ENCODE results near the gene NLRC3.
"Not testable (repeated sequence)": the region's sequence is repeated elsewhere in the genome, so short reads cannot be mapped to it uniquely, and the experiment has no call there.

NLRC3 gene

DNA sequence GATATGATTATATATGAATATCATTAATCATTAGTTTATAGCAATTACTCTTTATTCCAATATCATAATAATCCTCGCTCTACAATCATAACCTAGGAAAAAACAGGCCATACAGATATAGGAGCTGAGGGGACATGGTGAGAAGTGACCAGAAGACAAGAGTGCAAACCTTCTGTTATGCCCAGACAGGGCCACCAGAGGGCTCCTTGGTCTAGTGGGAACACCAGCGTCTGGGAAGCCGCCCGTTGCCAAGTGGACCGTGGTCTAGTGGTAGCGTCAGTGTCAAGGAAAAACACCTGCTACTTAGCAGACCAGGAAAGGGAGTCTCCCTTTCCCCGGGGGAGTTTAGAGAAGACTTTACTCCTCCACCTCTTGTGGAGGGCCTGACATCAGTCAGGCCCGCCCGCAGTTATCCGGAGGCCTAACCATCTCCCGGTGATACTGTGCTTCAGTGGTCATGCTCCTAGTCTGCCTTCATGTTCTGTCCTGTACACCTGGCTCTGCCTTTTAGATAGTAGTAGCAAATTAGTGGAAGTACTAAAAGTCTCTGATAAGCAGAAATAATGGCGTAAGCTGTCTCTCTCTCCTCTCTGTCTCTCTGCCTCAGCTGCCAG lies 49.9 kb downstream of the NLRC3 start:
- CTCF ChIA-PET, result interaction anchor here (0.5 to 2.2 kb wide), 6 partner anchors 14 to 963 kb away, joined by 3 to 6 read pairs (median 4); no protein-coding TSS in a partner anchor
- H3K4me1 ChIP-seq (ENCODE audit: control insufficient read depth, insufficient read depth, low read length); H3K4me3 ChIP-seq (ENCODE audit: low read depth, low read length); H3K9me3 ChIP-seq (ENCODE audit: control insufficient read depth, insufficient read depth, low read depth, low read length); H3K27ac ChIP-seq (ENCODE audit: extremely low read depth, low read depth, low read length); POLR2A ChIA-PET: not testable (repeated sequence)
- H3K36me3 ChIP-seq (ENCODE audit: control insufficient read depth in 2 of 2, insufficient read depth in 1 of 2, low read length in 2 of 2), result peaks cover 14 to 78% of the 10 kb centered on the region in 2 experiments; a peak in 2 of 3 replicates
- TF ChIP-seq ZNF654 (tag by site-specific recombination; IDR thresholded peaks at IDR 0.05; ENCODE audit: low read depth), result peak; percentile 50

DNA sequence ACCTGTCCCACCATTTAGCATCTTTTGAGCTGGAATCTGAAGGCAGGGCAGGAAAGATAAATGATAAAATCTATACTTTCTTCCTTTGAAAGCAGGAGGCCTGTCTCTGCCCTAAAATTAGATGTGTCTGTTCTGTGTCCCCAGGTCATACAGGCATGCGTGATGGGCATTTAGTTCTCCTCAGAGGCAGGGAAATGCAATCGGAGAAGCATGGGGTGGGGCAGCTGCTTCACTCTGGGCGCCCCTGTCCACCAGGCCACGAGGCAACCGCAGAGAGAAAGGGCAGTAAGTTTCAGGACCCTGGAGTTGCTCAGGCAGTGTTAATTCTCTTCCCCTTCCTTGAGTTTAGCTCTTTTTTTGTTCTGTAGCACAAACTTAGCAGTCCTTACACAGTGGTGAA lies 51.3 kb downstream of the NLRC3 start:
- H3K4me3 ChIP-seq (ENCODE audit: low read depth, low read length), result no peak overlapping the region
- peaks cover 10 to 72% of the 10 kb centered on the region in 2 experiments; a peak in 2 of 3 replicates for H3K36me3 ChIP-seq (ENCODE audit: control insufficient read depth in 2 of 2, insufficient read depth in 1 of 2, low read length in 2 of 2)
- no peak overlapping the region for H3K27ac ChIP-seq (ENCODE audit: extremely low read depth, low read depth, low read length)
- CTCF ChIA-PET, result interaction anchor here (0.7 to 1.1 kb wide), 4 partner anchors 11 to 1967 kb away, joined by 3 to 9 read pairs (median 4); no protein-coding TSS in a partner anchor
- no peaks in the 10 kb centered on the region for H3K9me3 ChIP-seq (ENCODE audit: control insufficient read depth, insufficient read depth, low read depth, low read length)
- POLR2A ChIA-PET, result interaction anchor here (0.8 kb wide), 1 partner anchor 125 kb away, joined by 3 read pairs; the partner anchor contains the start of genes ZNF174 and ZSCAN32
- no peaks in the 10 kb centered on the region for H3K4me1 ChIP-seq (ENCODE audit: control insufficient read depth, insufficient read depth, low read length)
- TF ChIP-seq, protein P1, sequence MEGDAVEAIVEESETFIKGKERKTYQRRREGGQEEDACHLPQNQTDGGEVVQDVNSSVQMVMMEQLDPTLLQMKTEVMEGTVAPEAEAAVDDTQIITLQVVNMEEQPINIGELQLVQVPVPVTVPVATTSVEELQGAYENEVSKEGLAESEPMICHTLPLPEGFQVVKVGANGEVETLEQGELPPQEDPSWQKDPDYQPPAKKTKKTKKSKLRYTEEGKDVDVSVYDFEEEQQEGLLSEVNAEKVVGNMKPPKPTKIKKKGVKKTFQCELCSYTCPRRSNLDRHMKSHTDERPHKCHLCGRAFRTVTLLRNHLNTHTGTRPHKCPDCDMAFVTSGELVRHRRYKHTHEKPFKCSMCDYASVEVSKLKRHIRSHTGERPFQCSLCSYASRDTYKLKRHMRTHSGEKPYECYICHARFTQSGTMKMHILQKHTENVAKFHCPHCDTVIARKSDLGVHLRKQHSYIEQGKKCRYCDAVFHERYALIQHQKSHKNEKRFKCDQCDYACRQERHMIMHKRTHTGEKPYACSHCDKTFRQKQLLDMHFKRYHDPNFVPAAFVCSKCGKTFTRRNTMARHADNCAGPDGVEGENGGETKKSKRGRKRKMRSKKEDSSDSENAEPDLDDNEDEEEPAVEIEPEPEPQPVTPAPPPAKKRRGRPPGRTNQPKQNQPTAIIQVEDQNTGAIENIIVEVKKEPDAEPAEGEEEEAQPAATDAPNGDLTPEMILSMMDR (tag by site-specific recombination; IDR thresholded peaks at IDR 0.05), result no peak
- TF ChIP-seq ZNF837 (tag by site-specific recombination; IDR thresholded peaks at IDR 0.05) (no peak), ZNF501 (tag by site-specific recombination; IDR thresholded peaks at IDR 0.05) (no peak), ZNF138 (tag by site-specific recombination; IDR thresholded peaks at IDR 0.05; ENCODE audit: borderline replicate concordance) (no peak), HOXC10 (CRISPR knock-in tag; IDR thresholded peaks at IDR 0.05) (no peak), ZNF302 (tag by site-specific recombination; IDR thresholded peaks at IDR 0.05; ENCODE audit: low read depth) (no peak), ZNF433 (tag by site-specific recombination; IDR thresholded peaks at IDR 0.05; ENCODE audit: low read depth) (no peak), KLF9 (tag by site-specific recombination; IDR thresholded peaks at IDR 0.05; ENCODE audit: low read depth) (no peak), GFI1B (tag by site-specific recombination; IDR thresholded peaks at IDR 0.05) (no peak), WT1 (tag by site-specific recombination; IDR thresholded peaks at IDR 0.05) (no peak), ZNF2 (tag by site-specific recombination; IDR thresholded peaks at IDR 0.05) (no peak), KLF10 (tag by site-specific recombination; IDR thresholded peaks at IDR 0.05) (no peak), ZNF394 (tag by site-specific recombination; IDR thresholded peaks at IDR 0.05; ENCODE audit: borderline replicate concordance) (no peak), ZEB2 (tag by site-specific recombination; IDR thresholded peaks at IDR 0.05) (no peak), ZFP3 (tag by site-specific recombination; IDR thresholded peaks at IDR 0.05; ENCODE audit: low read depth) (no peak)
- TF ChIP-seq, protein P2, sequence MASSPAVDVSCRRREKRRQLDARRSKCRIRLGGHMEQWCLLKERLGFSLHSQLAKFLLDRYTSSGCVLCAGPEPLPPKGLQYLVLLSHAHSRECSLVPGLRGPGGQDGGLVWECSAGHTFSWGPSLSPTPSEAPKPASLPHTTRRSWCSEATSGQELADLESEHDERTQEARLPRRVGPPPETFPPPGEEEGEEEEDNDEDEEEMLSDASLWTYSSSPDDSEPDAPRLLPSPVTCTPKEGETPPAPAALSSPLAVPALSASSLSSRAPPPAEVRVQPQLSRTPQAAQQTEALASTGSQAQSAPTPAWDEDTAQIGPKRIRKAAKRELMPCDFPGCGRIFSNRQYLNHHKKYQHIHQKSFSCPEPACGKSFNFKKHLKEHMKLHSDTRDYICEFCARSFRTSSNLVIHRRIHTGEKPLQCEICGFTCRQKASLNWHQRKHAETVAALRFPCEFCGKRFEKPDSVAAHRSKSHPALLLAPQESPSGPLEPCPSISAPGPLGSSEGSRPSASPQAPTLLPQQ (tag by site-specific recombination; IDR thresholded peaks at IDR 0.05), result no peak
- TF ChIP-seq, protein P3, sequence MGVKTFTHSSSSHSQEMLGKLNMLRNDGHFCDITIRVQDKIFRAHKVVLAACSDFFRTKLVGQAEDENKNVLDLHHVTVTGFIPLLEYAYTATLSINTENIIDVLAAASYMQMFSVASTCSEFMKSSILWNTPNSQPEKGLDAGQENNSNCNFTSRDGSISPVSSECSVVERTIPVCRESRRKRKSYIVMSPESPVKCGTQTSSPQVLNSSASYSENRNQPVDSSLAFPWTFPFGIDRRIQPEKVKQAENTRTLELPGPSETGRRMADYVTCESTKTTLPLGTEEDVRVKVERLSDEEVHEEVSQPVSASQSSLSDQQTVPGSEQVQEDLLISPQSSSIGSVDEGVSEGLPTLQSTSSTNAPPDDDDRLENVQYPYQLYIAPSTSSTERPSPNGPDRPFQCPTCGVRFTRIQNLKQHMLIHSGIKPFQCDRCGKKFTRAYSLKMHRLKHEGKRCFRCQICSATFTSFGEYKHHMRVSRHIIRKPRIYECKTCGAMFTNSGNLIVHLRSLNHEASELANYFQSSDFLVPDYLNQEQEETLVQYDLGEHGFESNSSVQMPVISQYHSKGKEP (tag by site-specific recombination; IDR thresholded peaks at IDR 0.05), result no peak
- TF ChIP-seq, protein P4, sequence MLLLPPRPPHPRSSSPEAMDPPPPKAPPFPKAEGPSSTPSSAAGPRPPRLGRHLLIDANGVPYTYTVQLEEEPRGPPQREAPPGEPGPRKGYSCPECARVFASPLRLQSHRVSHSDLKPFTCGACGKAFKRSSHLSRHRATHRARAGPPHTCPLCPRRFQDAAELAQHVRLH (tag by site-specific recombination; IDR thresholded peaks at IDR 0.05), result no peak
- TF ChIP-seq, protein P5, sequence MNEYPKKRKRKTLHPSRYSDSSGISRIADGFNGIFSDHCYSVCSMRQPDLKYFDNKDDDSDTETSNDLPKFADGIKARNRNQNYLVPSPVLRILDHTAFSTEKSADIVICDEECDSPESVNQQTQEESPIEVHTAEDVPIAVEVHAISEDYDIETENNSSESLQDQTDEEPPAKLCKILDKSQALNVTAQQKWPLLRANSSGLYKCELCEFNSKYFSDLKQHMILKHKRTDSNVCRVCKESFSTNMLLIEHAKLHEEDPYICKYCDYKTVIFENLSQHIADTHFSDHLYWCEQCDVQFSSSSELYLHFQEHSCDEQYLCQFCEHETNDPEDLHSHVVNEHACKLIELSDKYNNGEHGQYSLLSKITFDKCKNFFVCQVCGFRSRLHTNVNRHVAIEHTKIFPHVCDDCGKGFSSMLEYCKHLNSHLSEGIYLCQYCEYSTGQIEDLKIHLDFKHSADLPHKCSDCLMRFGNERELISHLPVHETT (tag by site-specific recombination; IDR thresholded peaks at IDR 0.05), result no peak
